GM18499 (cell line): ENCODE measurements around the gene AMDHD1.
"Not testable (repeated sequence)": the region's sequence is repeated elsewhere in the genome, so short reads cannot be mapped to it uniquely, and the experiment has no call there.

Experiments used
- ATAC-seq: cut with Tn5 transposase; IDR thresholded peaks from one replicate; pipeline ENCODE4 v1.9.1; 2021; ENCODE audit warnings: moderate number of reproducible peaks; ENCODE audit not compliant: insufficient read depth, unreplicated experiment

The AMDHD1 gene

GRCh38 chr12:95960241-95960640 lies 17.1 kb downstream of the AMDHD1 start:
- no peak for ATAC-seq

- no peak for ATAC-seq
These were observed 19.1 kb downstream of the AMDHD1 start for GRCh38 chr12:95962222-95962621.

GRCh38 chr12:95963096-95963495 lies 20.0 kb downstream of the AMDHD1 start:
- ATAC-seq, result no peak

GRCh38 chr12:95966287-95966870 lies 23.2 kb downstream of the AMDHD1 start:
- no peak for ATAC-seq

GRCh38 chr12:95967301-95967700 lies 24.2 kb downstream of the AMDHD1 start:
- no peak for ATAC-seq

- not testable (repeated sequence) for ATAC-seq
These were observed 26.0 kb downstream of the AMDHD1 start for GRCh38 chr12:95969116-95969515.

GRCh38 chr12:95970905-95971304 lies 27.8 kb downstream of the AMDHD1 start:
- no peak for ATAC-seq

- no peak for ATAC-seq
These were observed 29.8 kb downstream of the AMDHD1 start for GRCh38 chr12:95972832-95973456.

GRCh38 chr12:95974358-95974757 lies 31.2 kb downstream of the AMDHD1 start:
- ATAC-seq, result no peak

- ATAC-seq, result no peak
These were observed 32.4 kb downstream of the AMDHD1 start for GRCh38 chr12:95975491-95975890.

GRCh38 chr12:95976416-95976832 lies 33.3 kb downstream of the AMDHD1 start:
- no peak for ATAC-seq

GRCh38 chr12:95977764-95978305 lies 34.7 kb downstream of the AMDHD1 start:
- no peak for ATAC-seq

GRCh38 chr12:95978351-95978750 lies 35.2 kb downstream of the AMDHD1 start:
- ATAC-seq, result no peak

GRCh38 chr12:95978774-95979173 lies 35.6 kb downstream of the AMDHD1 start:
- ATAC-seq, result no peak

- no peak for ATAC-seq
These were observed 37.3 kb downstream of the AMDHD1 start for GRCh38 chr12:95980437-95980836.

- ATAC-seq, result no peak
These were observed 39.5 kb downstream of the AMDHD1 start for GRCh38 chr12:95982602-95983001.

- no peak for ATAC-seq
These were observed 41.6 kb downstream of the AMDHD1 start for GRCh38 chr12:95984682-95985081.

- no peak for ATAC-seq
These were observed 43.8 kb downstream of the AMDHD1 start for GRCh38 chr12:95986635-95987570.

GRCh38 chr12:95988506-95989275 lies 45.6 kb downstream of the AMDHD1 start:
- no peak for ATAC-seq

GRCh38 chr12:95989504-95990123 lies 46.5 kb downstream of the AMDHD1 start:
- no peak for ATAC-seq
